Lower lobe of right lung (tissue), 2 donors: ENCODE data around the gene GREB1L. TPM values are rescaled to one million over a fixed set of nuclear protein-coding genes. Genes with fewer than 3 reads are reported as not detected.

Experiments
- ATAC-seq, 2 donors: fragments of 200-7000 bp; cut with Tn5 transposase; one replicate each; pipeline ENCODE4 v1.9.1; 2020 to 2022; ENCODE audit warnings: mild to moderate bottlenecking in 2 of 2, moderate library complexity in 2 of 2
- DNase-seq: peaks from one replicate; pipeline ENCODE4 v3.0.0-alpha.2; 2020
- H3K27ac ChIP-seq: fragments of 200-600 bp; one replicate; pipeline ENCODE4 v1.8.0; 2022
- H3K27me3 ChIP-seq: fragments of 200-600 bp; one replicate; pipeline ENCODE4 v1.8.0; 2022; ENCODE audit warnings: low read depth
- H3K36me3 ChIP-seq: fragments of 200-600 bp; one replicate; pipeline ENCODE4 v1.8.0; 2022; ENCODE audit warnings: mild to moderate bottlenecking
- H3K4me1 ChIP-seq: fragments of 200-600 bp; one replicate; pipeline ENCODE4 v1.8.0; 2022
- H3K4me3 ChIP-seq: fragments of 200-600 bp; one replicate; pipeline ENCODE4 v1.8.0; 2022; ENCODE audit warnings: mild to moderate bottlenecking
- H3K9me3 ChIP-seq: fragments of 200-600 bp; one replicate; pipeline ENCODE4 v1.8.0; 2022
- CTCF ChIP-seq: fragments of 200-600 bp; IDR thresholded peaks from one replicate; pipeline ENCODE4 v1.8.0; 2022; ENCODE audit warnings: antibody characterized with exemption, mild to moderate bottlenecking
- intact Hi-C: fragments of 100-400 bp; cut with DNase I; formaldehyde crosslinking; loops from one replicate; pipeline ENCODE4 v1.11.0; 2022
- total RNA-seq: library from RNA; stranded (reverse); fragmentation: NEBNext Ultra II Directional; extraction: Animal tissue kit (Norgen Biotek cat#: 25700); gene quantifications from one replicate; pipeline ENCODE4 v1.2.1, GENCODE V29; 2021
- donor health status: DM: no; HTN: yes; CAD: no; lungs with severe emphysema.

Gene GREB1L
- total RNA-seq, 1 donor from 2014 or later = 0.74 TPM

GRCh38 chr18:21457179-21457535 is 215.1 kb downstream of the GREB1L start:
- no peaks in the 10 kb centered on the region for H3K36me3 ChIP-seq
- TF ChIP-seq CTCF = no peak
- ATAC-seq = no peak
- no peaks in the 10 kb centered on the region for H3K27me3 ChIP-seq
- no peaks in the 10 kb centered on the region for H3K9me3 ChIP-seq
- no peak for DNase-seq
- H3K4me3 ChIP-seq = no peak overlapping the region
- H3K27ac ChIP-seq = no peak overlapping the region
- no peaks in the 10 kb centered on the region for H3K4me1 ChIP-seq
- intact Hi-C loops = no loop called here

GRCh38 chr18:21458310-21458709 is 216.3 kb downstream of the GREB1L start:
- ATAC-seq (no peak), DNase-seq (no peak)
- Histone ChIP-seq H3K4me3 (no peak overlapping the region), H3K36me3 (no peaks in the 10 kb centered on the region), H3K4me1 (no peaks in the 10 kb centered on the region), H3K27ac (no peak overlapping the region), H3K9me3 (no peaks in the 10 kb centered on the region), H3K27me3 (no peaks in the 10 kb centered on the region)
- no peak for TF ChIP-seq CTCF
- intact Hi-C loops = no loop called here

GRCh38 chr18:21458788-21459187 is 216.8 kb downstream of the GREB1L start:
- H3K4me3 ChIP-seq = no peak overlapping the region
- TF ChIP-seq CTCF = no peak
- H3K36me3 ChIP-seq = no peaks in the 10 kb centered on the region
- H3K4me1 ChIP-seq = no peaks in the 10 kb centered on the region
- H3K9me3 ChIP-seq = no peaks in the 10 kb centered on the region
- intact Hi-C loops = no loop called here
- no peaks in the 10 kb centered on the region for H3K27me3 ChIP-seq
- DNase-seq = no peak
- no peak for ATAC-seq
- H3K27ac ChIP-seq = no peak overlapping the region

GRCh38 chr18:21459706-21460286 is 217.8 kb downstream of the GREB1L start:
- Histone ChIP-seq H3K36me3 (no peaks in the 10 kb centered on the region), H3K27ac (no peak overlapping the region), H3K4me1 (no peaks in the 10 kb centered on the region), H3K4me3 (no peak overlapping the region), H3K9me3 (no peaks in the 10 kb centered on the region), H3K27me3 (no peaks in the 10 kb centered on the region)
- intact Hi-C loops = no loop called here
- ATAC-seq (no peak), DNase-seq (no peak)
- TF ChIP-seq CTCF = no peak

- intact Hi-C loops = no loop called here
- no peak for ATAC-seq
- H3K27ac ChIP-seq = no peak overlapping the region
Measured at GRCh38 chr18:21461460-21461859, 219.4 kb downstream of the GREB1L start.

More at GRCh38 chr18:21461460-21461859, 219.4 kb downstream of the GREB1L start:
- DNase-seq = no peak
- Histone ChIP-seq H3K36me3 (no peaks in the 10 kb centered on the region), H3K4me1 (no peaks in the 10 kb centered on the region), H3K9me3 (no peaks in the 10 kb centered on the region), H3K4me3 (no peak overlapping the region), H3K27me3 (no peaks in the 10 kb centered on the region)
- no peak for TF ChIP-seq CTCF
